Measurements from ENCODE around the gene LILRA5. TPM values are rescaled to one million over a fixed set of nuclear protein-coding genes. Genes with fewer than 3 reads are reported as not detected.
"Not testable (repeated sequence)": the region's sequence is repeated elsewhere in the genome, so short reads cannot be mapped to it uniquely, and the experiment has no call there.

LILRA5 gene
- total RNA-seq, 4 donors from 2014 or later, result 3.7 to 13.2 (median 7.8) TPM

DNA sequence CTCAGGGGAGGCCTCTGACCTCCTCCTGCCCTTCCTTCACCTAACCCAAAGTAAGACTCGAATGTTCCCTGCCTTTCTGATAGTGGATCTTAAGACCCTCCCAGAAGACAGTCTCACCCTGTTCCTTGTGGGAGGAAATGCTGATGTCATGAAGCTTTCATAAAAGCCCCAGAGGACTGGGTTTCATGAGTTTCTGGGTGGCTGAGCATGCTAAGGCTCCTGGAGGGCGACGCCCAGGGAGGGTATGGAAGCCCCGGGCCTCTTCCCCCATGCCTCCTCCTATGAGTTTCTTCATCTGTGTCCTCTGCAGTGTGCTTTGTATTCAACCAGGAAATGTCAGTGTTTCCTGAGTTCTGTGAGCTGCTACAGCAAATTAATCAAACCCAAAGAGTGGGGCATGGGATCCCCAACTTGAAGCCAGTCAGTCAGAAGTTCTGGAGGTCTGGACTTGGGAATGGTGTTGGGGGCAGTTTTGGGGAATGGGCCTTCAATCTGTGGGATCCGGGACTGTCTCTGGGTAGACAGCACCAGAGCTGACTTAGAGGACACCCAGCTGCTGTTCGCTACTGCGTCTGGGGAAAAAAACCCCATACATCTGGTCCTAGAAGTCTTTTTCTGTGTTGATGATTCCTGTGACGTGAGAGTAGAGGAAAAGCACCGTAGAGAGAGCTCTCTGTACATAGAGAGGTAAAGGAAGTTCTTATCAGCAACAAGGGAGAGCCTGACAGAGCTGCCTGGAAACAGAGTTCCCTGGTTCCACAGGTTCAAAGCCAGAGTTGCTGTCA, 30.1 kb downstream of the LILRA5 start:
- DNase-seq (ENCODE audit: low spot score) (no peak), ATAC-seq (ENCODE audit: low FRiP score) (no peak)
- TF ChIP-seq, protein P1, sequence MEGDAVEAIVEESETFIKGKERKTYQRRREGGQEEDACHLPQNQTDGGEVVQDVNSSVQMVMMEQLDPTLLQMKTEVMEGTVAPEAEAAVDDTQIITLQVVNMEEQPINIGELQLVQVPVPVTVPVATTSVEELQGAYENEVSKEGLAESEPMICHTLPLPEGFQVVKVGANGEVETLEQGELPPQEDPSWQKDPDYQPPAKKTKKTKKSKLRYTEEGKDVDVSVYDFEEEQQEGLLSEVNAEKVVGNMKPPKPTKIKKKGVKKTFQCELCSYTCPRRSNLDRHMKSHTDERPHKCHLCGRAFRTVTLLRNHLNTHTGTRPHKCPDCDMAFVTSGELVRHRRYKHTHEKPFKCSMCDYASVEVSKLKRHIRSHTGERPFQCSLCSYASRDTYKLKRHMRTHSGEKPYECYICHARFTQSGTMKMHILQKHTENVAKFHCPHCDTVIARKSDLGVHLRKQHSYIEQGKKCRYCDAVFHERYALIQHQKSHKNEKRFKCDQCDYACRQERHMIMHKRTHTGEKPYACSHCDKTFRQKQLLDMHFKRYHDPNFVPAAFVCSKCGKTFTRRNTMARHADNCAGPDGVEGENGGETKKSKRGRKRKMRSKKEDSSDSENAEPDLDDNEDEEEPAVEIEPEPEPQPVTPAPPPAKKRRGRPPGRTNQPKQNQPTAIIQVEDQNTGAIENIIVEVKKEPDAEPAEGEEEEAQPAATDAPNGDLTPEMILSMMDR (IDR thresholded peaks at IDR 0.05), result no peak

- DNase-seq (ENCODE audit: low spot score); ATAC-seq (ENCODE audit: low FRiP score): not testable (repeated sequence)
These were observed 31.3 kb downstream of the LILRA5 start for GRCh38 chr19:54281729-54282075.

DNA sequence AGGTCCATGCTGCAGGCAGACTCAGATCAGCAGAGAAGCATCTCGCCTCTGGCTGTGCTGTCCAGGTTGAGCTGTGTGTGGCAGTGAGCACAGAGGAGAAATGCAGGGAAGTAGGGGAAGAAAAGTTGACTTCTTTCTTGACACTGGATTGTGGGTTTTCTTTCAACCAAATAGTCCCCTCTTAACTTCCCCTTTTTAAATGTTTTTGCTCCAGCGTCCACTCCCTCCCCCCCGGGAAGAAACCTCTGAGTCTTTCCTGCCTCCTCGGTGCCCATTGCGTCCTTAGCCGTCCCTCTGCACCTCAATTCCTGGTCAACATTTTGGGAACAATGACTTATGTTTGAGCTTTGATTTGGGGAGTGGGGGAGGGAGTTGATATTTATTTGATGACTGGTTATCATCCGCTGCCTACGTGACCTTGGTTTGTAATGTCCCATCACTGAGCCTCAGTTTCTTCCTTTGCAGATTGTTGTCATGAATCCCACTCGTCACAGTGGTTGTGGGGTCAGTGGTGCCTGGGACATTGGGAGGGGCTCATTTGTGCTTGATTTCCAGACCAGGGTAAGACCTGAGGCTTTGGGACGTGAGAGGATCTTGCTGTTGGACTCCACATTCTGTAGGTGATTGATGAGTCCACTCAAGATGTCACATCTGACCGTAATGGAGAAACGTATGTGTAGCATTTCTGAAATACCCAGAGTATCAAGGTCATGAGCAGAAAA, 31.8 kb downstream of the LILRA5 start, which contains the start of gene LILRB2:
TSS of gene LILRB2 (minus strand) at position 104 of the 722 bp plus-strand sequence. CDS start 614 bp downstream, outside the sequence.
- DNase-seq (ENCODE audit: low spot score) (no peak), ATAC-seq (ENCODE audit: low FRiP score) (no peak)

DNA sequence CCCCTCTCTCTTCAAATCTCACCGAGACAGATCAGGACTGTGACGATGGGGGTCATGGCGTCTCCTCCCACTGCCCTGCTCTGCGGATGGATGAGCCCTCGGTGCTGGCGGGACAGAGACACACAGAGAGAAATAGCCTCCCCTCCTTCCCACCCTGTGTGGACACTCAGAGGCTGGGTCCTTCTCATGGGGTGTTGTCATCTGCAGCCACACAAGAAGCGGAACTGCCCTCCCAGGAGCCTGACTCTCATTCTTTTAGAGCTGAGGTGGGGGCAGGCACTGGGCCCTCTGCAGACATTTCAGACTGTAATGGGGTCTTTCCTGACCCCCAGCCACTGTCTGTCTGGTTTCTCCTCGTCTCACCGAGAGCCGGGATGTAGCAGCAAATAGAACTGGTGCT, 32.5 kb downstream of the LILRA5 start:
- ATAC-seq (ENCODE audit: low FRiP score); DNase-seq (ENCODE audit: low spot score): not testable (repeated sequence)

More for the DNA sequence above, 31.8 kb downstream of the LILRA5 start, which contains the start of gene LILRB2:
- TF ChIP-seq, protein P1 (IDR thresholded peaks at IDR 0.05), result no peak

- not testable (repeated sequence) for DNase-seq (ENCODE audit: low spot score); ATAC-seq (ENCODE audit: low FRiP score)
These were observed 32.9 kb downstream of the LILRA5 start for GRCh38 chr19:54280025-54280424.

- DNase-seq (ENCODE audit: low spot score) (no peak), ATAC-seq (ENCODE audit: low FRiP score) (no peak)
- TF ChIP-seq, protein P1 (IDR thresholded peaks at IDR 0.05), result no peak
These were observed 33.5 kb downstream of the LILRA5 start for GRCh38 chr19:54279406-54279962.

DNA sequence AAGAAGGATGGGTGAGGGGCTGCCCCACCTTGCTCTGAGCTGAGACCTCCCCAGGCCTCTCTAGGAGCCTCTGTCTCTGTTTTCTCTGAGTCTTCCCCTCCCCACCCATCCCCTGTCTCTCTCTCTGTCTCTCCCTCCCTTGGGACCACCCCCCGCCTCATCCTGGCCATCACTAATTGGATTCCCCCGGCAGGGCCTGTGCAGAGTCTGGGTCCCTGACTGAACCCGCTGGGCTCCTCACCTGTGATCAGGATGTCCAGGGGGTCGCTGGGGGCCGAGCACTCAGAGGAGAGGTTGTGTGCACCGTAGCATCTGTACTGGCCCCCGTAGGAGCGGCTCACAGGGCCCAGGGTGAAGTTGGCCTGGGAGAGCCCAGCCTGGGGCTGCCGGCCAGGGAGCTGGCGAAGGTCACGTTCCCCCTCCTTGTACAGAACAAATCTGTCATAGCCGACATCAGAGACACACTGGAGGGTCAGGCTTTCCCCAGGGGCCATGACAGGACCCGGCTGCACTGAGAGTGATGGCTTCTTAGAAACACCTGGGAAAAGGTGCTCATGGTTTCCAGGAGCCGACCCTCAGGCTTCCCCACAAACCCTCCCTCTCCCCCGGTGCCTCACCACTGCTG, 34.3 kb downstream of the LILRA5 start:
- DNase-seq (ENCODE audit: low spot score); ATAC-seq (ENCODE audit: low FRiP score): not testable (repeated sequence)

DNA sequence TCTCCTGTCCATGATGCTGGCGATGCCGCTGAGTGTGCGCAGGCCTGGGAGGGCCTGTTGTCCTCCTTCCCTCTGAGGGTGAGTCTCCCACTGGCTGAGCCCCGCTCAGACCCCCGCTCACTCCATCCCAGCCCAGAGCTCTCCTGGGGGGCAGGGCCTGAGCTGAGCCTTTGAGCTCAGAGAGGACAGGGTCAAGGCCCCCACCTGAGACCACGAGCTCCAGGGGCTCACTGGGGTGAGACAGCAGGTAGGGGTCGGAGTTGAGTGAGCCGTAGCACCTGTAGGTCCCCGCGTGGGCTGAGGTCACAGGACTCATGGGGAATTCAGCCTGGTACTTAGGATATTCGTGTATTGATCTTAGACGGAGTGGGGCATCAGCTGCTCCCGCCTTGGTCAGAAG, 34.9 kb downstream of the LILRA5 start:
- DNase-seq (ENCODE audit: low spot score); ATAC-seq (ENCODE audit: low FRiP score): not testable (repeated sequence)

GRCh38 chr19:54277111-54277615, 35.8 kb downstream of the LILRA5 start:
- DNase-seq (ENCODE audit: low spot score), result not testable (repeated sequence)

GRCh38 chr19:54275951-54276350, 37.0 kb downstream of the LILRA5 start:
- no peak for ATAC-seq (ENCODE audit: low FRiP score)
- no peak for DNase-seq (ENCODE audit: low spot score)
- TF ChIP-seq, protein P1 (IDR thresholded peaks at IDR 0.05), result no peak

More at GRCh38 chr19:54277111-54277615, 35.8 kb downstream of the LILRA5 start:
- not testable (repeated sequence) for ATAC-seq (ENCODE audit: low FRiP score)

DNA sequence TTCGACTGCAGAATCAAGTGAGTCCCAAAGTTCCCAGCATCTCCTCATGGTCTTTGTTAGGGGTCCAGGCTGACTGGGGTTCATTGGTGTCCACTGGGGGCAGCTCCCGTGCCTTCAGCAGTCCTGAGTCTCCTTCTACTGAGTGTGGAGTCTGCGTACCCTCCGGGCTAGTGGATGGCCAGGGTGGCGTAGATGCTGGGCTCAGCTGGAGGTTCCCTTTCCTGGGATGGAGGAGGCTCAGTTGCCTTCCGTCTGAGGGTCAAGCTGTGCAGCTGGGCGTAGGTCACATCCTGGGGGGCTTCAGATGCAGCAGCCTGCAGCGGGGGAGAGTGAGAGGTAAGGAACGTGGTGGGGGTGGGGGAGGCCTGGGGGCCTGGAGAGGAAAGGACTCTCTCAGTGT, 38.5 kb downstream of the LILRA5 start:
- DNase-seq (ENCODE audit: low spot score); ATAC-seq (ENCODE audit: low FRiP score): not testable (repeated sequence)

Data from omental fat pad (tissue), 4 donors.